GM21367 (cell line): ENCODE data around the gene FNBP1.

Experiments
- ATAC-seq: cut with Tn5 transposase; IDR thresholded peaks from one replicate; pipeline ENCODE4 v1.9.1; 2021; ENCODE audit not compliant: unreplicated experiment

Gene FNBP1

DNA sequence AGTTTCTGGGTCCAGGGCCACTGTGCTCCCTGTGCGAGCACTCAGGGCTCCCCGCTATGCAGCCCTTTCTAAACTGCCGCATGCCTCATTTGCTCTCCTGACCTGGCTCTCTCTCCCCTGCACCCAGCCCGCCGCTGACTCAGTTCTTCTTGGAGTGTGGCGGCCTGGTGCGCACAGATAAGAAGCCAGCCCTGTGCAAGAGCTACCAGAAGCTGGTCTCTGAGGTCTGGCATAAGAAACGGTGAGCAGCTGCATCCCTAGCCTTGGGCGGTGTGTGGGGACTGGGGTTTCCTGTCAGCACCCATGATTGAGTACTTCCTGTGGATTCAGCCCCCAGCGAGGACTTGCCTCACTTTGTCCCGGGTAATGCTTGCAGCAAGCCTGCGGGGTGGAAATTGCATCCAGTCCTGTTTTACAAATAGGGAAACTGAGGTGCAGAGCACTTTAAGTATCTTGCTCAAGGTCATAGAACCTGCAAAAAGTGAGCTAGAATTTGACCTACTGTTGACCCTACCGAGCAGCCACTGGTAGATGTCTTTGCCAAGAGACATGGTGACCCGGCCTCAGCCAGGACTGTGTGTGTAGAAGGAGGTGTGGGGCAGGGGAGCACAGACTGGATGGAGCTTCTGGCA lies 179.8 kb downstream of the FNBP1 start:
- no peak for ATAC-seq

DNA sequence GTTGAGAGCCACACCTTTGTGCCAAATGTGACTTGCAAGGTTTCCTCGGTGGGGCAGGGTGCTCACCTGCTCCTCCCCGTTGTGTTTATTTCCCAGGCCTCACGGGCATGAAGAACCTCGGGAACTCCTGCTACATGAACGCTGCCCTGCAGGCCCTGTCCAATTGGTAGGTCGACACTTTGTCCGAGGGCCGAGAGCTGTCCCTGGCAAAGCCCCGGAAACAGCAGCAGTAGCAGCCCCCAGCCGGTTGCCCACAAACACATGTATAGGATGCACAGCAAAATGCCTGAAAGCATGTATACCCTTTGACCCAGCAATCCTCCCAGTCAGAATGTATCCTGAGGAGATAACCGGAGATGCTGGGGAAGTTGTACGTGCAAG lies 181.6 kb downstream of the FNBP1 start:
- no peak for ATAC-seq

DNA sequence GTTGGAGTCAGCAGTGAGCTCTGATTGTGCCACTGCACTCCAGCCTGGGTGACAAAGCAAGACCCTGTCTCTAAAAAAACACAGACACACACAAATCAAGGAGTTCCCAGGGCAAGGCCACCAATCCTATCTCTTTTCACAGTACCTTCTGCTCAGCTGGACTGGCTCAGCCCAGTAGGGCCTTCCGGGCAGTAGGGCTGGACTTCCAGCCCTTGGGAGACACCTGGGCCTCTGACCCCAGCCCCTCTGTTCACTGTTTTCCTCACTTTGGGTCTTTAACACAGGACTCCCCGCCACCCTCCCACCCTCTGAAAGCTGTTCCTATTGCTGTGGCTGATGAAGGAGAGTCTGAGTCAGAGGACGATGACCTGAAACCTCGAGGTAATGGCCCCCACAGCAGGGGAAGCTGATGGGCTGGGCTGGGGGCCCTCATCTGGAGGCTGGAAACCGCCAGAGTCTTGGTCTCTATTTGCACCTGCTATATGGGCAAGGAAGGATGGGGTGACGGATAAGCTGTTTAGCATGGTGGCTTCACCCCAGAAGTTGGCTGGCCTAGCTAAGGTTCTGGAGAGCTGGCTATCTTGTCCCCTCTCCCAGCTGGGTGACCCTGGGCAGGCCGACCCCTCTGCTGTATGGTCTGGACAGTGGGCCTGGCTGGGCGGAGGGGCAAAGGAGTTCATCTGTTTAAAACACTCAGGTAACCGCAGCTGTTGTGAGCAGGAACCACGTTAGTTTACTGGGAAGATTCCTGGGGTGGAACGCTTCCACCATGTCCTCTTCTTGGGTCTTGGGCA lies 182.1 kb downstream of the FNBP1 start:
- no peak for ATAC-seq

DNA sequence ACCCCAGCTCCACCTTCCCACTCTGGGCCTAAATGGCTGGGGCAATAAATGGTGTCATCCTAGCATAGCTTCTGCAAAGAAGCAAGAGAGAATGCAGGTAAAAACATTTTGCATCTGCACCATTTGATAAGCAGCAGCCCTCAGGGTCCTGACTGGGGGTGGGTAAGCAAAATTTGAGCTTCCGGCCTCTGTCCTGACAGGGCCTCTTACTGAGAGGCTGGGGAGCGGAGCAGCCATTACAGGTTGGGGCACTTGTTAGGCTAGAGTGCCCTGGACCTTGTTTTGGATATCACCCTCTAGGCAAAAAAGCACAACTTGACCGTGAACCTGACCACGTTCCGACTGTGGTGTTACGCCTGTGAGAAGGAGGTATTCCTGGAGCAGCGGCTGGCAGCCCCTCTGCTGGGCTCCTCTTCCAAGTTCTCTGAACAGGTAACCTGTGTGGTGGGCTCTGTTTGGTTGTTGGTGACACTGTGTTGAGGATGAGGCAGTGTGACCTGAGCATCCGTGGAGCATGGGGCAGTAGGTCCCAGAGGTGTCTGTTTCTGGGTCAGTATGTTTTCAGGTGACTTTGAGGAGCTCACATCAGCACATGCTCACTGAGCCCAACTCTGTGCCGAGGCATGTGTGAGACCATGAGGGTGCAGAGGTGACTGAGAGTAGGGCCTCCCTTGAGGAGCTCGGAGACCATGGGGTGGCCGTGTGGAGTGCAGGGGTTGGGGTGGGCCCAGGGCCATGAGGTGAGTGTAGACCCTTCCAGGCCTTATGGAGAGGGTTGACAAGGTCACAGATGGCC lies 184.6 kb downstream of the FNBP1 start:
- ATAC-seq, result no peak

DNA sequence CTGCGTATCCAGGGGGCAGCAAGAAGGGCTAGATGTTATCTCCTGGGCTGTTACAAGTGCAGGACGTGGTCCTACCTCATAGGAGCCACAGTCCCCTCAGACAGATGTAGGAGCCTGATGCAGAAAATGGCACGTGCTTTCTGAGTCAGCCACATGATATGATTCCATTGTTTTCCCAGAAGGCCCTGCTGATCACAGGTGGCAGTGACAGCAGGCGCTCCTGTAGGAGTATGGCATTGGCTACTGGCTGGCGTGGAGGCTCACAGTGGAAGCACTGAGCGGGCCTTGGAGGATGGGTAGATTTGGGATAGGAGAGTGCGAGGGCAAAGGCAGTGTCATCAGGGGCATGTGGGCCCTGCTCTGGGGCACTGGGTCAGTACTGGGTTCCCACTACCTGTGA lies 185.8 kb downstream of the FNBP1 start:
- no peak for ATAC-seq

DNA sequence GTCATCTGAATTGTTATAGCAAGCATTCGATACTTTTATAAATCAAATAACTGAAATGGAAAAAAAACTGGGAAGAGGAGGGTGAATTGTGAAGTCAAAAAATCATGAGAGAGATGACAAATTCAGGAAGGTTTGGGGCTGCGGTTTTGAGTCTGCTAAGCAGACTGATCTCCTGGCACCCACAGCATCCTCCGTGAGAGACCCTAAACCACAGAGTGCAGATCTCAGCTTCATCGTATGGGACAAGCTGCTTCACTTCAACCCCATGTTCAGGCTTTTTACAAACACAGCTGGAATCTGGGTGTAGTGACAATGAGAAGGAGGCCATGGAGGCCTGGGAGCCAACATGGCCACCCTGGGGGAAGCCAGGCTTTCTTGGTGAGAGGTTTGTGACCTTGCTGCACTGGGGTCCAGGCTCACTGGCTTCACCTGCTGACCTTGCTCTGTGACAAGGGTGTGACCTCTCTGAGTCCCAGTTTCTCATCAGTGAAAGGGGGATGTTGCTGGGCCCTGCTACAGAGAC lies 188.3 kb downstream of the FNBP1 start:
- ATAC-seq, result no peak

DNA sequence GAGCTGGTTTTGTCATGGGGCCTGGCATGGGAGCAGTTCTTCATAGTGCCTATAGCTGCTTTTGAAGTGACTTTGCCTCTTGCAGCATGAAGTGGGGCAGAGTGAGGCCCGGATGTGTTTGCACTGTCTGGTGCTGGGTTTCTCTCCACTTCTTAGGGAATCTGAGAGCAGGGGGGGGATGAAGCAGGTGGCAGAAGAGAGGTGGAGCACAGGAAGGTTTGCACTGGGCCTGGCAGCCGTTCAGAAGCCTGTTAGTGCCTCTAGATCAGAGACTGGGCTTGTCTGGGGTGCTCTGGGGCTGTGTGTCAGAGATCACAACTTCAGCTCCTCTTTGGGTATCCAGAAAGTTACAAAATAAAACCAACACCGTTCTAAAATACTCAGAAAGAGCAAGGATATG lies 189.4 kb downstream of the FNBP1 start:
- ATAC-seq, result no peak

DNA sequence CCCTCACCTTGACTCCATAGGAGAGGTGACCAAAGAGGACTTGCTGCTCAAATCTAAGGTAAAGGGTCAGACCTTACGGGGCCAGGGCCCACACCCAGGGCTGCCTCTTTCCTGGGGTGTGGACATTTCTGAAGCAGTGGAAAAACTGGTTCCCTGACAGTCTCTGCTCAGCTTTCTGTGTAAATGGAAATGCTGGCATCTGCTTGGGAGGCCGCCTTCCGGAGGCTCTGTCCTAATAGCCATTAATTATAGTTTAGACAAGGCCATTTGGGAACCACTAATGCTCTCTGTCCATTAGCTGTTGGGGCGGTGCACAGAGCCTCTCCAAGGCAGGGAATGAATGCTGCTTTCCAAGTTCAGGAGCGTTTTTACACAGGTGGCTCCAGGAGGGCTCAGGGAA lies 190.4 kb downstream of the FNBP1 start:
- no peak for ATAC-seq

DNA sequence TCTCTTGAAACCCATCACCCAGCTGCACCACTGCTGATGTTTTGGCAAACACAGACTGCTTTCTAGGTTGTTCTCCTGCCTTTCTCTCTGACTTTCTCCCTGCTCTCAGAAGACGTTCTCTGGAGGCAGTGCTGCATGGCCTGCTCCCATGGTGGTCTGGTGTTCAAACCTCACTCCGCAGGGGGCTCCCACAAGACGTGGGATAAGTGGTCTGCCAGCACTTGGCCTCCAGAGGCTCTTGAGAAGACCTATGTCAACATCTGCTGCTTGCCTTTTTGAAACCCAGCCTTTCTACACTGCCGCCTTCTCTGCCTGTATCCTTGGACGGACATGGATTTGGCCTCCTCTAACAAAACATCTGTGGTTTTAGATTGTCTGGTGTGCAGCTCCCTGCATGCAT lies 191.2 kb downstream of the FNBP1 start:
- ATAC-seq, result no peak

DNA sequence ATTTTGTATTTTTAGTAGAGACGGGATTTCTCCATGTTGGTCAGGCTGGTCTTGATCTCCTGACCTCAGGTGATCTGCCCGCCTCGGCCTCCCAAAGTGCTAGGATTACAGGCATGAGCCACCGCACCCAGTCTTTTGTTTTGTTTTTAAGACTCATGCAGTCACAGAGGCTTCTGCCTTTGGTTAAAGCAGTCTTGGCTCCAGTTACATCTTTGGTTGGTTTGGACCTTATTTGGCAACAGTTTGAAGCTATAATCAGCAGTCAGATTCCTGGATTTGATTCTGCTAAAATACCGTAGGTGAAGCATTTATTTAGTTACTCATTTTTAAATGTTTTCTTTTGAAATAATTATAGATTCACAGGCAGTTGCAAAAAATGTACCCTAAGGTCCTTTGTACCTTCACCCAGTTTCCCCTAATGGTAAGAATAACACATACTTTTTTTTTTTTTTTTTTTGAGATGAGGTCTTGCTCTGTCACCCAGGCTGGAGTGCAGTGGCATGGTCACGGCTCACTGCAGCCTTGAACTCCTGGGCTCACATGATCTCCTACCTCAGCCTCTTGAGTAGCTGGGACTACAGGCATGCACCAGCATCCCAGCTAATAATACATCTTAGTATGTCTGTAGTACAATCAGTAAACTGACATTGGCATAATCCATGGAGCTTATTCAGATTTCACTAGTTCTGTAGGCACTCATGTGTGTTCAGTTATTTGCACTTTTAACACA lies 192.0 kb downstream of the FNBP1 start:
- ATAC-seq, result no peak

DNA sequence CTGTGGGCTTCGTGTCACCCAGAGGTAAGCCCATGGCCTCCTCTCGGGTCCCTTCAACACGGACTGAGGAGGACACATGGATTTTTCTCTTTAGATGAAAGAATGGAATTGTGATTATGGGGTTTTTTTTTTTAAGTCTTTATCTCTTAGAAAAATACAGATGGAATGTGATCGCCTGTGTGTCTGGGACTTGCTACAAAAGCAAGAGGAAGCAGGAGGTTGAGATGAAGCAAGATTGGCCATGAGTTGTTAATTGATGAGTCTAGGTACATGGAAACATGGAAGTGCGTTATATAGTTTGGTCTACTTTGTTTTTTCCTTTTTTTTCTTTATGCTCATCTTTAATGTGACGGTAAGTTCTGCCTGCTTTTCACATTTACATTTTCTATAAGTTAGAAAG lies 193.1 kb downstream of the FNBP1 start:
- no peak for ATAC-seq

DNA sequence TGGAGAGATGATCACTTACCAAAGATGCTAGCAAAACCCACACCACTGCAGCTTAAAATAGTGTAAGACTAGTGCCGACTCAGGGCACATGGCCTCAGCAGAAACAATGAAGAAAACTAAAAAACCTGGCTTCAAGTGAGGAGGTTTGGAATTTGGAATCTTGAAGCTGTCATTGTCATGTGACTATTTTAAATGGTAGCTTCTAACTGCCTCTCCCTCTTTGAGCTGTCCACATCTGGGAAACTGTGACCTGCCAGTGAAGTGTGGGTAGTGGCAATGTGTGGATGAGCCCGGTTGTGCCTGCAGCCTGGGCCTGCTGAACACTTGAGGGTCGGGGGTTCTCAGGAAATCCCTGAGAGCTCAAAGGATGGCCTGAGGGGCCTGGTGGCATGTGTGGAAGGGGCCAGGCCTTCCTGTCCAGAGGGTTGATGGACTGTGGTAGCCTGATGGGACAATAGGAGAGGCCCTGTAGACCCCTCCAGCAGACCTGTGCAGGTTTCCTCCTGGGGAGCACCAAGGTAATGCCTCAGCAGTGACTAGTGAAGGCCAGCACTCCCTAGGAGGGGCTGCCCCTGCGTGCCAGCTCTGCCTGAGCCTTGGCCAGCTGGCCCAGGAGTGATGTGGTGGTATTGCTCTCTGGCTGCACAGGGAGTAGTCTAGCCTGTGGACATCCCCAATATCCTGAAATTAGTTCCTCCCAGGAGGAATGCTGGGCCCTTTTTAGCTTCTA lies 194.1 kb downstream of the FNBP1 start:
- no peak for ATAC-seq

DNA sequence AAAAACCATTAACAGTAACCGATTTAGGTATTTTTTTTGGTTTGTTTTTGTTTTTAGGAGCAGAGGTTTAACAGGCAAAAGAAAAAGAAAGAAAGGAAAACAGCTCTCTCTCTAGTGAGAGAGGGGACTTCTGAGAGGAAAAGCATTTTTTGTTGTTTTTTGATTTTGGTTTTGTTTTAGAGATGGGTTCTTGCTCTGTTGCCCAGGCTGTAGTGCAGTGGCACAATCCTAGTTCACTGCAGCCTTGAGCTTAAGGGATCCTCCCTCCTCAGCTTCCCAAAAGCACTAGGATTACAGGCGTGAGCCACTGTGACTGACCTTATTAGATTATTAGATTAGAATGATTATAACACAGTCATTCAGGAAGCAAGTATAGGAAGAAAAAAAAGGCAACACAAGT lies 197.6 kb downstream of the FNBP1 start:
- no peak for ATAC-seq

DNA sequence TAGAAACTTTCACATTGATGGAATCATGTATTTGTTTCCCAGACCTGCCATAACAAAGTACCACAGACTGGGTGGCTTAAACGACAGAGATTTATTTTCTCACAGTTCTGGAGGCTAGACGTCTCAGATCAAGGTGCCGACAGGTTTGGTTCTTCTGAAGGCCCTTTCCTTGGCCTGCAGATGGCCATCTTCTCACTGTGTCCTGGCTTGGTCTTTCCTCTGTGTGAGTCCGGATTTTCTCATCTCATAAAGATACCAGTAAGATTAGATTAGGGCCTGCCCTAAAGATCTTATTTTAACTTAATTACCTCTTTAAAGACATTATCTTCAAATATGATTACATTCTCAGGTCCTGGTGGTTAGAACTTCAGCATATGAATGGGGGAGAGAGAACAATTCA lies 201.9 kb downstream of the FNBP1 start:
- ATAC-seq, result no peak

DNA sequence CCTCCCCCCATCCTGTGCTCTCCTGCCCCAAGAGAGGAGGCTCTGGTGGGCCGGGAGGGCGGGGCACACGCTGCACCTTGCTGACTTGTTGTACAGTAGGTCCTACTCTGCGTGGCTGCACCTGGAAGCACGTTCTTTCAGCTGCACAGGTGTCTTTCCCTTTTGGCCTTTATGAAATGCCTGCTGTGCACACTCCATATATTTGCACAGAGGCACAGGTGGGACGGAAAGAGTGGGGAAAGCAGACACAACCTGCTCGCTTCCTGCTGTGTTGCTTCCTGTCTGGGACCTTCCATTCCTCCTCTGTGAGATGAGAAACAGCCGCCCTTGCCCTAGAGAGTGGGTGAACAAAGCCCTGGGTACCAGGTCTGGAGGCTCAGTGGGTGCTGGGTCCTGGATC lies 203.0 kb downstream of the FNBP1 start:
- no peak for ATAC-seq

DNA sequence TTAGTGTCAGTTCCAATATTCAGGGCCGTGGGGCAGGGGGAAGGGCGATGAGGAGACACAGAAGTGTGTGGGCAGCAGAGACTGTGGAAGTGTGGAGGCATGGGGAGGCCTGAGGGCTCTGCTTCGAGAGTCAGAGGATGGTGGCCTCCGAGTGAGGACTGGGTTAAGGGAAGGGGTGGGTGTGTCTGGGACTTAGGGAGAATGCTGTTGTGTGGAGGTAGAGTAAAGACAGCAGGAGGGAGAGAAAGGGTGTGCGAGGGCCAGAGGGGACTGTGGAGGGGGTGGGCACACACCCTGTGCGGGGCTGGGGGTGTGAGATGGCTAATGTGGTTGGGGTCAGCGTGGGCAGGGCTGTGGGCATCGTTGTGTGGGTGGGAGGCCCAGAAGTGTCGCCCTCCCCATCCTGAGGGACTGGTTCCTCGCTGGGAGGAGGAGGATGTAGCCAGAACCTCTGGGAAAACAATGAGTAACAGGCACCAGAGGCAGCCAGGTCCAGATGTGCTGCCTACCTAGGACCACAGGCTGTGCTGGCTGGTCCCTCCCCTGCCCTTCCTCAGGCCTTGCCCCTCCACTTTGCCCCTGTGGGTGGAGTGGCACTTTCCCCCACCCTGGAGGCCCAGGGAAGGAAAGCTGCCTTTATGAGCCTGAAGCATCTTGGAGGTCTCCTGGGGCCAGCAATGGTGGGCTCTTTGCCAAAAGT lies 203.5 kb downstream of the FNBP1 start:
- ATAC-seq, result no peak

DNA sequence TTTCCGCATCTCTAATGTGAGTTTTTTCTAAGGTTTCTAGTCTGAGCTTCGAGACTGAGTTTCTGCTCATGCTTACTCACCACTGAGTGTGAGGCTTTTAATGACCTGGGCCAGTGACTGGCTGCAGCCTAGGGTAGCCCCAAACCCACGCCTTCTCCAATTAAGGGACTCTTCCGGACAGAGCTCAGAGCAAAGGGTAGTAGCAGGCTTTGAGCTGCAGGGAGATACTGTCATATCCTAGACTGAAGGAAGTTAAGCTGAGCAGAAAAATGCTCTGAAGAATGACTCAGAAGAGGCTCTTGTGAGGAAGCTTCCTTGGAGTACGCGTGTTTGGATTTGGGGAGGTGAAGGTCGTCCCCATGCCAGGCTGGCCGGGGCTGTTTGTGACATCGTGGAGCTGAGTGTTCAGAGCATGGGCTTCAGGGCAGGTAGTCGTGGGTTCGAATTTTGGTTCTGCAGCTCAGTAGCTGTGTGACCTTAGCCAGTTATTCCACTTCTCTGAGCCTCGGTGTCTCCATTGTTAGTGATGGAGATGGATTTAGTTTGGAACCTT lies 204.2 kb downstream of the FNBP1 start:
- ATAC-seq, result no peak
